GM10248 (cell line): ENCODE data around the gene DNHD1.

Experiments used
- CTCF ChIA-PET: fragments of 300-600 bp; sonication (Branson Sonifier 250); formaldehyde crosslinking; extraction: SDS; loops from one replicate; lab custom pipeline; 2021; ENCODE audit warnings: antibody characterized with exemption; lab: Yijun Ruan, JAX
- POLR2A ChIA-PET: fragments of 350-650 bp; sonication (Branson Sonifier 250); formaldehyde crosslinking; extraction: SDS; loops from one replicate; lab custom pipeline; 2020; ENCODE audit warnings: antibody characterized with exemption; lab: Yijun Ruan, JAX
- DNase-seq: peaks from one replicate; pipeline ENCODE4 v3.0.0; 2012; ENCODE audit errors: extremely low spot score
- TF ChIP-seq, protein P1 (sequence below): IDR thresholded peaks from 2 replicates; pipeline ENCODE4 v1.5.1; 2012; ENCODE audit warnings: mild to moderate bottlenecking, low read depth; ENCODE audit errors: extremely low read depth, missing control alignments, control extremely low read depth

Gene DNHD1

DNA sequence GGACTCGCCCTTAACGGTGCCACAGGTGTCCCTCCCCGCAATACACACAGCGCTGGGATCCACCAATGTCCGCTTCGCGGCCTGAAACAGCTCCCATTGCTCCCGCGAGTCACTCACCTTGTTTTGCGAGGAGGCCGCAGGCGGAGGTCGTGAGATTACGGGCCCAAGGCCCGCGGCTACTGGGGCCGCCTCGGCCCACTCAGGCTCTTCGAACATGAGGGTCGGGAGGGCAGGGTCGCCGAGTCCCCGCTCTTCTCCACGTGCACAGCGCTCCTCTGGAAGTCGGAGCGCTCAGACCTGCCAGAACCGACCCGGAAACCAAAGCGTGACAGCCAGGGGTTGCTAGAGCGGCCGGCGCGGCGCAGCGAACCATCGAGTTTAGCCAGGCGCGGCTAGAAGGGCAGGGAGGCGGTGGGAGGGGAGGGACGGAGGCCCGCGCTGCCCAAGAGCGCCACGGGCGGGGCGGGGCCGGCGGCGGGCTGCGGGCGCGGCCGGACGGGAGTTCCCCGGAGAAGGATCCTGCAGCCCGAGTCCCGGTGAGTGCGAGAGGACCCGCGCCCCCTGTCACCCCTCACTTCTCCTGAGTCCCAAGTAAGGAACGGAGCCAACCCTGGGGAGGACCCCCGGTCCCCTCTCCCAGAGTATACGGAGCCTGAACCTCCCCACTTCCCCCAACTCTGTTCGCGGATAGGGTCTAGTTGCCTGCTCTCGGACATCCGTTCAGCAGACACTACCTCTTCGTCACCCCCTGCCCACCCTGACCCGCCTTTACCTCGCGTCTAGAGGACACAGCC lies 106.4 kb downstream of the DNHD1 start, which contains the start of the genes ILK and RRP8:
Gene ILK, plus strand, starts transcription at position 488 of the 794 bp plus-strand sequence. CDS start 498 bp downstream, outside the sequence.
Gene RRP8, minus strand, starts transcription at position 330 of the 794 bp plus-strand sequence. Its CDS starts 114 bp downstream, at position 216.
- POLR2A ChIA-PET = interaction anchor here (2.0 kb wide), 1 partner anchor 15 kb away, joined by 10 read pairs; the partner anchor contains the start of gene TPP1
- TF ChIP-seq, protein P1, sequence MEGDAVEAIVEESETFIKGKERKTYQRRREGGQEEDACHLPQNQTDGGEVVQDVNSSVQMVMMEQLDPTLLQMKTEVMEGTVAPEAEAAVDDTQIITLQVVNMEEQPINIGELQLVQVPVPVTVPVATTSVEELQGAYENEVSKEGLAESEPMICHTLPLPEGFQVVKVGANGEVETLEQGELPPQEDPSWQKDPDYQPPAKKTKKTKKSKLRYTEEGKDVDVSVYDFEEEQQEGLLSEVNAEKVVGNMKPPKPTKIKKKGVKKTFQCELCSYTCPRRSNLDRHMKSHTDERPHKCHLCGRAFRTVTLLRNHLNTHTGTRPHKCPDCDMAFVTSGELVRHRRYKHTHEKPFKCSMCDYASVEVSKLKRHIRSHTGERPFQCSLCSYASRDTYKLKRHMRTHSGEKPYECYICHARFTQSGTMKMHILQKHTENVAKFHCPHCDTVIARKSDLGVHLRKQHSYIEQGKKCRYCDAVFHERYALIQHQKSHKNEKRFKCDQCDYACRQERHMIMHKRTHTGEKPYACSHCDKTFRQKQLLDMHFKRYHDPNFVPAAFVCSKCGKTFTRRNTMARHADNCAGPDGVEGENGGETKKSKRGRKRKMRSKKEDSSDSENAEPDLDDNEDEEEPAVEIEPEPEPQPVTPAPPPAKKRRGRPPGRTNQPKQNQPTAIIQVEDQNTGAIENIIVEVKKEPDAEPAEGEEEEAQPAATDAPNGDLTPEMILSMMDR = no peak
- DNase-seq = peak; percentile 94
- CTCF ChIA-PET = interaction anchor here (1.2 to 3.8 kb wide), 8 partner anchors 9 to 224 kb away, joined by 3 to 22 read pairs (median 4); partner anchors contain the start of genes MRPL17 and TPP1

DNA sequence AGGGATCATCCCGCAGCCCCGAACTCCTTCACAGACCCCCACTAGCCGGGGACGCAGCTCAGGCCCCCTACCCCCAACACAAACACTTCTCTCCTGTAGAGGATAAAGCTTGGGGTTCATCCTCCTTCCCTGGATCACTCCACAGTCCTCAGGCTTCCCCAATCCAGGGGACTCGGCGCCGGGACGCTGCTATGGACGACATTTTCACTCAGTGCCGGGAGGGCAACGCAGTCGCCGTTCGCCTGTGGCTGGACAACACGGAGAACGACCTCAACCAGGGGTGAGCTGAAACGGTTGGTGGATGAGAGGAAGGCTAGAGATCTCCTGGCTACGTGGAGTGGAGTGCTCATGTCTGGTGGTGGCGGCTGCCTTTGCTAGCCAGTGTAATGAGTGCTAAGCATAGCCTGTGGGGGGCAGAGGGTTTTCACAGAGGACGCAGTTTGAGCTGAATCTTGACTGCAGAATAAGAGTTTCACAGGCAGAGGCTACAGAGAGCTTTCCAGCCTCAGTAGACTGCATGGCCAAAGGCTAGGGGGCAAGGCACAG lies 107.1 kb downstream of the DNHD1 start:
- ChIA-PET POLR2A (interaction anchor here (1.2 to 2.0 kb wide), 2 partner anchors 9 to 14 kb away, joined by 5 to 10 read pairs; partner anchors contain the start of genes TAF10 and TPP1), CTCF (interaction anchor here (1.0 to 3.8 kb wide), 9 partner anchors 9 to 151 kb away, joined by 3 to 22 read pairs (median 5); partner anchors contain the start of genes MRPL17 and TPP1)
- TF ChIP-seq, protein P1 = peak; percentile 56
- DNase-seq = peak; percentile 71

DNA sequence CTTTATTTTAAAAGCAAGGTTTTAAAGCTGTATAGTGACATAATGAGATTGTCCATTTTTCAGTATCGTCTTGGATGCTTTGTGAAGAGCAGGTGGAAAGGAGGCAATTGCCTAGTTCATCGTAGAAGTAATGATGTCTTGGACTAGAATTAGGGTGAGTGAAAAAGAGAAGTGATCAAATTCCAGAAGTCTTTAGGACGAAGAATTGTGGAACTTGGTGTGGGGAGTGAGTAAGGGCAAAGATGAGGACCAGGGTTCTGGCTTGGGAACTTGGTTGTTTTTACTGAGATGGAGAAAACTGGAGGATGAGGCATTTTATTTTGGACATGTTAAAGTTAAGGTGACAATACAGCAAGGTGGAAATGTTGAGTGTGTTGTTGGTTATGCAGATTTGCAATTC lies 107.7 kb downstream of the DNHD1 start:
- TF ChIP-seq, protein P1 = no peak
- POLR2A ChIA-PET = interaction anchor here (1.2 to 2.0 kb wide), 2 partner anchors 8 to 14 kb away, joined by 5 to 10 read pairs; partner anchors contain the start of genes TAF10 and TPP1
- CTCF ChIA-PET = interaction anchor here (1.0 to 3.8 kb wide), 10 partner anchors 10 to 151 kb away, joined by 3 to 22 read pairs (median 5); partner anchors contain the start of genes MRPL17 and TPP1
- DNase-seq = no peak

DNA sequence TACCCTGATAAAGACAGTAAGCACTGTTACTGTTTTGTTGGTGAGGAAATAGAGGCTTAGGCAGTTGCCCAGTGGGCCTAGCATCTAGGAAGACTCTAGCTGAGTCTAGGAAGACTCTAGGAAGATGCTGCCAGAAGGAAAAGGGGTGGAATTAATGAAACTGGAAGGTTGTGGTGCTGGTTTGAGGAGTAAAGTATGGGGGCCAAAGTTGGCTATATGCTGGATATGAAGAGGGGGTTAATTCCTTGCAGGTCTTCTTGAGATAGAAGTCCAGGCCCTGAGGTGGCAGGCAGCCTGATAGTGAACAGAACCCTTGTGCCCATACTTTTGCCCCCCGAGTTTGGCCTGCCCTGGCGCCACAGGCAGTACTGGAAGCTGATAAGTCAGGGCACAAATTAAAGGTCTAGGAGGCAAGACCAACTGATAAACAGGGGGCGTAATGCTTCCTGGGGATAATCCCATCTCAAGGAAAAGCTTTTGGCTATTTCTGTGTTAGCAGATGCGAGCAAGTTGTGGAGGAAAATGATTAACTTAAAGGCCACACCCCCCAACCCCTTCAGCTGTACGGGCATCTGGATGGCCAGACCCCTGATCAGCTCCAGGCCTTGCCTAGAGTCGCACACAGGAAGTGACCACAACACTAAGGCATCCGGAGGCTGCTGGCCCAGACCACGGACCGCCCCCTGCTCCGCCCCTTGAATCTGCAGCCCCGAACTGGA lies 109.5 kb downstream of the DNHD1 start:
- ChIA-PET POLR2A (interaction anchor here (1.4 kb wide), 1 partner anchor 77 kb away, joined by 4 read pairs; the partner anchor contains the start of gene MRPL17), CTCF (interaction anchor here (0.9 to 3.8 kb wide), 4 partner anchors 12 to 89 kb away, joined by 3 to 22 read pairs (median 12); partner anchors contain the start of genes MRPL17 and TPP1)
- TF ChIP-seq, protein P1 = no peak
- peak; percentile 83 for DNase-seq

GRCh38 chr11:6607190-6607795 lies 110.2 kb downstream of the DNHD1 start:
- DNase-seq = no peak
- ChIA-PET POLR2A (interaction anchor here (1.4 kb wide), 1 partner anchor 76 kb away, joined by 4 read pairs; the partner anchor contains the start of gene MRPL17), CTCF (interaction anchor here (0.9 to 3.8 kb wide), 5 partner anchors 11 to 89 kb away, joined by 3 to 22 read pairs (median 5); partner anchors contain the start of genes MRPL17 and TPP1)
- TF ChIP-seq, protein P1 = no peak
